Body of pancreas (tissue), 4 donors: Measurements from ENCODE around the gene HMHB1.

Experiments used
- POLR2A ChIP-seq, 3 donors: fragments of 450-650 bp; IDR thresholded peaks; one replicate each; pipeline ENCODE4 v1.6.1; 2016; ENCODE audit warnings: antibody characterized with exemption in 3 of 3, mild to moderate bottlenecking in 2 of 3
- TF ChIP-seq, protein P1 (sequence below), 7 experiments: fragments of 450-650 bp in 4 of 7; fragments of 200-600 bp in 3 of 7; sonication (generic) in 3 of 7; IDR thresholded peaks; one replicate each; pipeline ENCODE4 v1.5.1; 2016 to 2019; ENCODE audit warnings: antibody characterized with exemption in 7 of 7

DNA sequence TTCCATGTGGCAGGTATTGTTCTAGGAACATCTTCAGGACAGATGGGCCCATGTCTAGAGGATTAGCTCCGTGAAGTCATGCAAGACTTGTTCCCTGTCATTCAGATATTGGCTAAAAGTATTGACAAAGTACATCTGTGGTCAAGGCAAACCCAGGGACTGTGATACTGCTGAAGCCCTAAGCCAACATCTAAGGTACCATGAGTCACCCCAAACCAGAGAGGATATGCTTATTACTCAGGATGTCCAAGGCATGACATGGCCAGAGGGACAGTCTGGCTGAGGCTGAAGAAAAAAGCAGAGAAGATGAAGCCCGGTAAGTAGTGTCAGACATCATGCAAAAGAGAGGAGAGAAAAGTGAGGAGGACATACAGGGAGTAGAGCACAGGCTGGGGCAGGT, 31.0 kb downstream of the HMHB1 start:
- TF ChIP-seq POLR2A (IDR thresholded peaks at IDR 0.05): no peak
- TF ChIP-seq, protein P1, sequence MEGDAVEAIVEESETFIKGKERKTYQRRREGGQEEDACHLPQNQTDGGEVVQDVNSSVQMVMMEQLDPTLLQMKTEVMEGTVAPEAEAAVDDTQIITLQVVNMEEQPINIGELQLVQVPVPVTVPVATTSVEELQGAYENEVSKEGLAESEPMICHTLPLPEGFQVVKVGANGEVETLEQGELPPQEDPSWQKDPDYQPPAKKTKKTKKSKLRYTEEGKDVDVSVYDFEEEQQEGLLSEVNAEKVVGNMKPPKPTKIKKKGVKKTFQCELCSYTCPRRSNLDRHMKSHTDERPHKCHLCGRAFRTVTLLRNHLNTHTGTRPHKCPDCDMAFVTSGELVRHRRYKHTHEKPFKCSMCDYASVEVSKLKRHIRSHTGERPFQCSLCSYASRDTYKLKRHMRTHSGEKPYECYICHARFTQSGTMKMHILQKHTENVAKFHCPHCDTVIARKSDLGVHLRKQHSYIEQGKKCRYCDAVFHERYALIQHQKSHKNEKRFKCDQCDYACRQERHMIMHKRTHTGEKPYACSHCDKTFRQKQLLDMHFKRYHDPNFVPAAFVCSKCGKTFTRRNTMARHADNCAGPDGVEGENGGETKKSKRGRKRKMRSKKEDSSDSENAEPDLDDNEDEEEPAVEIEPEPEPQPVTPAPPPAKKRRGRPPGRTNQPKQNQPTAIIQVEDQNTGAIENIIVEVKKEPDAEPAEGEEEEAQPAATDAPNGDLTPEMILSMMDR (IDR thresholded peaks at IDR 0.05): no peak
